HCT116 (cell line): ENCODE measurements around the gene PRR14. TPM values are rescaled to one million over a fixed set of nuclear protein-coding genes. Genes with fewer than 3 reads are reported as not detected.

Experiments
- ATAC-seq: fragments of 200-7000 bp; cut with Tn5 transposase; 2 replicates; pipeline ENCODE4 v1.9.1; 2020; ENCODE audit warnings: mild to moderate bottlenecking, moderate library complexity
- BruUV-seq: library from RNA; stranded (reverse); fragments of 400-500 nt; replicated peaks from 2 replicates; lab custom pipeline; 2021; lab: Mats Ljungman, UMichigan
- CTCF ChIA-PET: fragments of 300-600 bp; sonication (Branson Sonifier 250); formaldehyde crosslinking; loops from one replicate; lab custom pipeline; 2021; ENCODE audit warnings: antibody characterized with exemption; lab: Charles Lee
- POLR2A ChIA-PET: fragments of 300-600, 350-600 bp; sonication (Branson Sonifier 250); formaldehyde crosslinking; loops from one replicate; lab custom pipeline; 2021; ENCODE audit warnings: antibody characterized with exemption; lab: Charles Lee
- RAD21 ChIA-PET, 2 experiments: fragments of 300-600 bp; sonication (Branson Sonifier 250); formaldehyde crosslinking; loops; one replicate each; lab custom pipeline; 2023; ENCODE audit warnings: low total read pairs in 2 of 2; ENCODE audit not compliant: uncharacterized antibody in 2 of 2, unreplicated experiment in 2 of 2, low non-redundant PET in 1 of 2; lab: Charles Lee
- DNase-seq: peaks from one replicate; pipeline ENCODE4 v3.0.0-alpha.2; 2010; ENCODE audit warnings: low read depth, low spot score
- H2AFZ ChIP-seq: fragments of 200-600 bp; shearing (Covaris generic), sonication (generic); 2 replicates; pipeline ENCODE4 v1.6.1; 2017; ENCODE audit warnings: low read depth, mixed run types, mixed read lengths, antibody characterized with exemption, low read length; ENCODE audit not compliant: poor library complexity, severe bottlenecking
- H3K27ac ChIP-seq: 2 replicates; pipeline ENCODE4 v1.5.1; 2012; ENCODE audit warnings: low read depth, low read length
- H3K27me3 ChIP-seq: fragments of 200-600 bp; sonication (generic); 2 replicates; pipeline ENCODE4 v1.6.1; 2016; ENCODE audit warnings: mixed run types, low read length, mixed read lengths; ENCODE audit not compliant: insufficient read depth
- H3K36me3 ChIP-seq, 2 experiments: fragments of 200-500 bp in 1 of 2; fragments of 200-600 bp in 1 of 2; sonication (Bioruptor generic) in 1 of 2; sonication (generic) in 1 of 2; 2 replicates each; pipeline versions ENCODE4 v1.5.1 to v1.6.1; 2014 to 2016; ENCODE audit warnings: low read length in 2 of 2, inconsistent platforms in 1 of 2, mixed read lengths in 1 of 2, mixed run types in 1 of 2; ENCODE audit not compliant: insufficient read depth in 2 of 2, control insufficient read depth in 1 of 2
- H3K4me1 ChIP-seq, 2 experiments: fragments of 200-600 bp in 1 of 2; sonication (generic) in 1 of 2; 2 replicates each; pipeline versions ENCODE4 v1.5.1 to v1.6.1; 2012 to 2017; ENCODE audit warnings: low read length in 2 of 2, inconsistent platforms in 1 of 2, mild to moderate bottlenecking in 1 of 2, mixed read lengths in 1 of 2, mixed run types in 1 of 2, moderate library complexity in 1 of 2; ENCODE audit not compliant: insufficient read depth in 2 of 2, control insufficient read depth in 1 of 2
- H3K4me2 ChIP-seq: fragments of 200-600 bp; sonication (generic); 2 replicates; pipeline ENCODE4 v1.6.1; 2017; ENCODE audit warnings: mixed run types, low read length, mixed read lengths
- H3K4me3 ChIP-seq, 2 experiments: fragments of 200-600 bp in 1 of 2; sonication (generic) in 1 of 2; replicated peaks in 1 of 2; 2 replicates each; pipeline ENCODE4 v1.5.1; 2011 to 2016; ENCODE audit warnings: low read length in 2 of 2, control low read depth in 1 of 2, low read depth in 1 of 2, mild to moderate bottlenecking in 1 of 2, mixed read lengths in 1 of 2, mixed run types in 1 of 2
- H3K79me2 ChIP-seq: fragments of 200-600 bp; sonication (generic); 2 replicates; pipeline ENCODE4 v1.6.1; 2017; ENCODE audit warnings: mild to moderate bottlenecking, mixed run types, low read length, moderate library complexity, mixed read lengths; ENCODE audit not compliant: insufficient read depth
- H3K9ac ChIP-seq: fragments of 200-600 bp; sonication (generic); 2 replicates; pipeline ENCODE4 v1.6.1; 2016; ENCODE audit warnings: low read length, mixed read lengths
- H3K9me2 ChIP-seq: fragments of 200-600 bp; sonication (generic), shearing (Covaris generic); 2 replicates; pipeline ENCODE4 v1.6.1; 2017; ENCODE audit warnings: mixed run types, mild to moderate bottlenecking, moderate library complexity; ENCODE audit not compliant: insufficient read depth
- H3K9me3 ChIP-seq, 2 experiments: fragments of 200-500 bp in 1 of 2; fragments of 200-600 bp in 1 of 2; sonication (Bioruptor generic) in 1 of 2; sonication (generic) in 1 of 2; 2 replicates each; pipeline ENCODE4 v1.6.1; 2014 to 2017; ENCODE audit warnings: low read length in 2 of 2, mixed read lengths in 2 of 2, inconsistent platforms in 1 of 2, low read depth in 1 of 2, mild to moderate bottlenecking in 1 of 2, mixed run types in 1 of 2, moderate library complexity in 1 of 2; ENCODE audit not compliant: control insufficient read depth in 1 of 2, insufficient read depth in 1 of 2
- H4K20me1 ChIP-seq: fragments of 200-600 bp; sonication (generic), shearing (Covaris generic); 2 replicates; pipeline ENCODE4 v1.6.1; 2017; ENCODE audit warnings: mixed run types, mild to moderate bottlenecking, moderate library complexity; ENCODE audit not compliant: insufficient read depth
- CEBPB ChIP-seq: IDR thresholded peaks from 2 replicates; pipeline ENCODE4 v1.6.1; 2012; ENCODE audit warnings: low read depth
- CTCF ChIP-seq, 3 experiments: fragments of 200-600 bp in 1 of 3; sonication (generic) in 1 of 3; IDR thresholded peaks in 2 of 3; conservative IDR thresholded peaks in 1 of 3; 2 replicates each; pipeline ENCODE4 v1.5.1; 2012 to 2017; ENCODE audit warnings: low read depth in 2 of 3, low read length in 2 of 3, antibody characterized with exemption in 1 of 3, borderline replicate concordance in 1 of 3, control low read depth in 1 of 3, mild to moderate bottlenecking in 1 of 3, mixed read lengths in 1 of 3, mixed run types in 1 of 3, moderate library complexity in 1 of 3; ENCODE audit not compliant: insufficient read depth in 1 of 3
- POLR2A ChIP-seq: IDR thresholded peaks from 2 replicates; pipeline ENCODE4 v1.7.0; 2011; ENCODE audit warnings: borderline replicate concordance; ENCODE audit not compliant: insufficient read depth, insufficient read length; ENCODE audit errors: extremely low read depth
- POLR2AphosphoS5 ChIP-seq: IDR thresholded peaks from 2 replicates; pipeline ENCODE4 v1.6.1; 2011; ENCODE audit warnings: mild to moderate bottlenecking, low read depth, low read length, moderate library complexity
- REST ChIP-seq: IDR thresholded peaks from 2 replicates; pipeline ENCODE4 v1.6.1; 2012; ENCODE audit warnings: low read depth
- SIN3A ChIP-seq: IDR thresholded peaks from 2 replicates; pipeline ENCODE4 v1.6.1; 2012; ENCODE audit warnings: low read depth
- SRF ChIP-seq: IDR thresholded peaks from 2 replicates; pipeline ENCODE4 v1.6.1; 2012; ENCODE audit warnings: low read depth
- ZBTB33 ChIP-seq: IDR thresholded peaks from 2 replicates; pipeline ENCODE4 v1.6.1; 2011; ENCODE audit warnings: mild to moderate bottlenecking, low read length, moderate library complexity; ENCODE audit not compliant: insufficient replicate concordance; ENCODE audit errors: extremely low read depth
- ZFX ChIP-seq: fragments of 450-650 bp; IDR thresholded peaks from 2 replicates; pipeline ENCODE4 v1.6.1; 2017
- intact Hi-C: fragments of 100-400 bp; cut with micrococcal nuclease; formaldehyde crosslinking; loops from 2 replicates; pipeline ENCODE4 v1.10.0; 2022
- total RNA-seq: library from RNA; stranded (reverse); gene quantifications from one replicate; pipeline ENCODE4 v1.2.1, GENCODE V29; 2021; ENCODE audit not compliant: unreplicated experiment

PRR14 gene
- total RNA-seq, 1 experiment from 2014 or later: 56.2 TPM

- TF ChIP-seq ZBTB33: peak; percentile 16
These were observed 7.3 kb downstream of the PRR14 start, which contains the start of gene FBRS (continued) for GRCh38 chr16:30657866-30658730.

- intact Hi-C loops: loop anchor here (2.0 kb wide), 1 partner anchor 40 kb away; the partner anchor contains the start of gene SRCAP
- H3K36me3 ChIP-seq: peaks cover 24 to 30% of the 10 kb centered on the region in 2 experiments
- TF ChIP-seq REST (no peak), POLR2AphosphoS5 (0 out of 2 replicates have a peak, but pooled peaks have one; percentile 18), CEBPB (no peak), ZFX (no peak; the same call in 1 of the 2 replicates), SRF (no peak), ZBTB33 (no peak), POLR2A (peak; percentile 29), SIN3A (no peak), CTCF (IDR thresholded peaks at IDR 0.05 in 2 of 3, conservative IDR thresholded peaks at IDR 0.05 in 1 of 3; ENCODE audit: borderline replicate concordance in 1 of 3, insufficient read depth in 1 of 3, low read depth in 2 of 3, low read length in 2 of 3) (0 out of 6 replicates have a peak, but pooled peaks of 1 of the 3 experiments have one; percentile 17)
These were observed 8.2 kb downstream of the PRR14 start for GRCh38 chr16:30658731-30659506.

More at GRCh38 chr16:30658731-30659506, 8.2 kb downstream of the PRR14 start:
- Histone ChIP-seq H3K9me2 (no peaks in the 10 kb centered on the region), H3K27ac (peak overlapping the region; percentile 97), H3K4me2 (peak overlapping the region; percentile 80), H3K79me2 (peaks cover 41% of the 10 kb centered on the region), H2AFZ (no peak overlapping the region), H3K9ac (peak overlapping the region; percentile 90), H3K4me1 (peaks cover 18 to 24% of the 10 kb centered on the region in 2 experiments), H3K9me3 (no peaks in the 10 kb centered on the region), H3K27me3 (no peaks in the 10 kb centered on the region), H4K20me1 (no peaks in the 10 kb centered on the region), H3K4me3 (peak overlapping the region; percentile 88 to 94)
- RAD21 ChIA-PET: interaction anchor here in 1 of 2 experiments (1.0 kb wide), 1 partner anchor 146 kb away, joined by 3 read pairs; no protein-coding TSS in a partner anchor
- POLR2A ChIA-PET: interaction anchor here (0.6 to 1.5 kb wide), 3 partner anchors 35 to 146 kb away, joined by 3 to 4 read pairs (median 3); no protein-coding TSS in a partner anchor
- ATAC-seq (peak; percentile 21), DNase-seq (peak; percentile 94)
- CTCF ChIA-PET: interaction anchor here (1.0 to 2.4 kb wide), 8 partner anchors 8 to 546 kb away, joined by 3 to 9 read pairs (median 4); partner anchors contain the start of genes DCTPP1 and PRR14
- BruUV-seq: TSS peak; percentile 74
